ENCODE measurements around the gene SLC25A21. TPM values are rescaled to one million over a fixed set of nuclear protein-coding genes. Genes with fewer than 3 reads are reported as not detected.

Gene SLC25A21
- total and polyA plus RNA-seq, 10 of the 15 experiments (the other 5 are each of a cell fraction or from before 2014, with no cell fraction given): 0.06 to 0.72 (median 0.17) TPM; not detected in 3

DNA sequence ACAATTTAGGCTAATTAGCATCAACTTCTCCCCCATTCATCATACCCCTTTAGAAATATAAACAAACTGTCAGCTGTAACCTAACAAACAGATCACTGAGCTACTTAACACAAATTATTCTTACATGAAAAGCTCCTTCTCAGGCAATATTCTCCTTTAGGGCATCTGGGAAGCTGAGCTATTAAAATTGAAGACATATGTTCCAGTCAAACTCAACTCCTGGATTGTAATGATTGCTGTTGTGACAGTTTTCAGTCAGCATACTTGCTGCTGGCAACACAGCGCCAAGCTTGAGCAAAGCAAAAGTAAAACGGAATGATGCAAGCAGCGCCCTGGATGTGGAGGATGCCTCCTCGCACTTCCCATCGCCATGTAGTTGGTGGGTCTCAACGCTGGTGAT is 82.4 kb downstream of the SLC25A21 start:
- H3K27me3 ChIP-seq (replicated peaks in 1 of 2; ENCODE audit: control insufficient read depth in 2 of 2, insufficient read depth in 2 of 2, low read length in 1 of 2): no peaks in the 10 kb centered on the region
- H4K20me1 ChIP-seq (ENCODE audit: control insufficient read depth, insufficient read depth): no peaks in the 10 kb centered on the region
- H3K4me2 ChIP-seq (ENCODE audit: control insufficient read depth, insufficient read depth): no peak overlapping the region
- no peak overlapping the region for H3K4me3 ChIP-seq
- SMC1A ChIA-PET (ENCODE audit: uncharacterized antibody, unreplicated experiment): no interaction called here
- no peak overlapping the region for H3K27ac ChIP-seq (ENCODE audit: control insufficient read depth, insufficient read depth)
- RAD21 ChIA-PET (ENCODE audit: unreplicated experiment): no interaction called here
- no peak overlapping the region for H3K9ac ChIP-seq (ENCODE audit: control insufficient read depth, insufficient read depth, low read length)
- CTCF ChIA-PET: interaction anchor here (1.2 kb wide), 1 partner anchor 60 kb away, joined by 3 read pairs; no protein-coding TSS in a partner anchor
- POLR2A ChIA-PET: no interaction called here
- H3K9me3 ChIP-seq (replicated peaks; ENCODE audit: control insufficient read depth, insufficient read depth, low read length): no peaks in the 10 kb centered on the region
- H3K36me3 ChIP-seq (ENCODE audit: control insufficient read depth in 2 of 2, insufficient read depth in 2 of 2, low read length in 1 of 2): no peaks in the 10 kb centered on the region
- H2AFZ ChIP-seq (ENCODE audit: control insufficient read depth, low read depth, low read length): no peak overlapping the region
- in situ Hi-C loops (cut with MboI) (no loop called here), intact Hi-C loops (cut with micrococcal nuclease; ENCODE audit: unreplicated experiment) (no loop called here)
- WGBS (ENCODE audit: insufficient coverage, insufficient replicate concordance, low lambda C conversion rate, missing lambda C conversion rate): 36% methylated on average over 6 of the region's 6 CpGs
- no peaks in the 10 kb centered on the region for H3K4me1 ChIP-seq (ENCODE audit: control insufficient read depth, insufficient read depth, low read length)
- ATAC-seq: no peak
- H3K79me2 ChIP-seq (ENCODE audit: control insufficient read depth, insufficient read depth, low read length): no peaks in the 10 kb centered on the region
- BruUV-seq (replicated peaks): no TSS peak
- TF ChIP-seq CREM (IDR thresholded peaks at IDR 0.05; ENCODE audit: low read depth) (no peak), SUPT20H (IDR thresholded peaks at IDR 0.05; ENCODE audit: borderline replicate concordance, control insufficient read depth, low read depth, low read length) (no peak), BRCA1 (IDR thresholded peaks at IDR 0.05; ENCODE audit: low read depth, low read length) (no peak), MXI1 (IDR thresholded peaks at IDR 0.05; ENCODE audit: low read depth, low read length) (no peak), MEF2B (IDR thresholded peaks at IDR 0.05; ENCODE audit: partially characterized antibody, poor library complexity, severe bottlenecking) (no peak), MYC (IDR thresholded peaks at IDR 0.05; ENCODE audit: insufficient read depth, insufficient read length, insufficient replicate concordance, low read length, severe bottlenecking) (no peak), RFX5 (IDR thresholded peaks at IDR 0.05; ENCODE audit: low read depth, low read length) (no peak), POLR2A (IDR thresholded peaks at IDR 0.05; ENCODE audit: low read depth, low read length) (no peak), ZNF384 (IDR thresholded peaks at IDR 0.05; ENCODE audit: borderline replicate concordance, low read depth, low read length) (no peak), IKZF1 (conservative IDR thresholded peaks at IDR 0.05) (no peak)
- TF ChIP-seq, protein P1, sequence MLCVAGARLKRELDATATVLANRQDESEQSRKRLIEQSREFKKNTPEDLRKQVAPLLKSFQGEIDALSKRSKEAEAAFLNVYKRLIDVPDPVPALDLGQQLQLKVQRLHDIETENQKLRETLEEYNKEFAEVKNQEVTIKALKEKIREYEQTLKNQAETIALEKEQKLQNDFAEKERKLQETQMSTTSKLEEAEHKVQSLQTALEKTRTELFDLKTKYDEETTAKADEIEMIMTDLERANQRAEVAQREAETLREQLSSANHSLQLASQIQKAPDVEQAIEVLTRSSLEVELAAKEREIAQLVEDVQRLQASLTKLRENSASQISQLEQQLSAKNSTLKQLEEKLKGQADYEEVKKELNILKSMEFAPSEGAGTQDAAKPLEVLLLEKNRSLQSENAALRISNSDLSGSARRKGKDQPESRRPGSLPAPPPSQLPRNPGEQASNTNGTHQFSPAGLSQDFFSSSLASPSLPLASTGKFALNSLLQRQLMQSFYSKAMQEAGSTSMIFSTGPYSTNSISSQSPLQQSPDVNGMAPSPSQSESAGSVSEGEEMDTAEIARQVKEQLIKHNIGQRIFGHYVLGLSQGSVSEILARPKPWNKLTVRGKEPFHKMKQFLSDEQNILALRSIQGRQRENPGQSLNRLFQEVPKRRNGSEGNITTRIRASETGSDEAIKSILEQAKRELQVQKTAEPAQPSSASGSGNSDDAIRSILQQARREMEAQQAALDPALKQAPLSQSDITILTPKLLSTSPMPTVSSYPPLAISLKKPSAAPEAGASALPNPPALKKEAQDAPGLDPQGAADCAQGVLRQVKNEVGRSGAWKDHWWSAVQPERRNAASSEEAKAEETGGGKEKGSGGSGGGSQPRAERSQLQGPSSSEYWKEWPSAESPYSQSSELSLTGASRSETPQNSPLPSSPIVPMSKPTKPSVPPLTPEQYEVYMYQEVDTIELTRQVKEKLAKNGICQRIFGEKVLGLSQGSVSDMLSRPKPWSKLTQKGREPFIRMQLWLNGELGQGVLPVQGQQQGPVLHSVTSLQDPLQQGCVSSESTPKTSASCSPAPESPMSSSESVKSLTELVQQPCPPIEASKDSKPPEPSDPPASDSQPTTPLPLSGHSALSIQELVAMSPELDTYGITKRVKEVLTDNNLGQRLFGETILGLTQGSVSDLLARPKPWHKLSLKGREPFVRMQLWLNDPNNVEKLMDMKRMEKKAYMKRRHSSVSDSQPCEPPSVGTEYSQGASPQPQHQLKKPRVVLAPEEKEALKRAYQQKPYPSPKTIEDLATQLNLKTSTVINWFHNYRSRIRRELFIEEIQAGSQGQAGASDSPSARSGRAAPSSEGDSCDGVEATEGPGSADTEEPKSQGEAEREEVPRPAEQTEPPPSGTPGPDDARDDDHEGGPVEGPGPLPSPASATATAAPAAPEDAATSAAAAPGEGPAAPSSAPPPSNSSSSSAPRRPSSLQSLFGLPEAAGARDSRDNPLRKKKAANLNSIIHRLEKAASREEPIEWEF (IDR thresholded peaks at IDR 0.05; ENCODE audit: insufficient replicate concordance, low read depth, low read length): no peak
- TF ChIP-seq, protein P2, sequence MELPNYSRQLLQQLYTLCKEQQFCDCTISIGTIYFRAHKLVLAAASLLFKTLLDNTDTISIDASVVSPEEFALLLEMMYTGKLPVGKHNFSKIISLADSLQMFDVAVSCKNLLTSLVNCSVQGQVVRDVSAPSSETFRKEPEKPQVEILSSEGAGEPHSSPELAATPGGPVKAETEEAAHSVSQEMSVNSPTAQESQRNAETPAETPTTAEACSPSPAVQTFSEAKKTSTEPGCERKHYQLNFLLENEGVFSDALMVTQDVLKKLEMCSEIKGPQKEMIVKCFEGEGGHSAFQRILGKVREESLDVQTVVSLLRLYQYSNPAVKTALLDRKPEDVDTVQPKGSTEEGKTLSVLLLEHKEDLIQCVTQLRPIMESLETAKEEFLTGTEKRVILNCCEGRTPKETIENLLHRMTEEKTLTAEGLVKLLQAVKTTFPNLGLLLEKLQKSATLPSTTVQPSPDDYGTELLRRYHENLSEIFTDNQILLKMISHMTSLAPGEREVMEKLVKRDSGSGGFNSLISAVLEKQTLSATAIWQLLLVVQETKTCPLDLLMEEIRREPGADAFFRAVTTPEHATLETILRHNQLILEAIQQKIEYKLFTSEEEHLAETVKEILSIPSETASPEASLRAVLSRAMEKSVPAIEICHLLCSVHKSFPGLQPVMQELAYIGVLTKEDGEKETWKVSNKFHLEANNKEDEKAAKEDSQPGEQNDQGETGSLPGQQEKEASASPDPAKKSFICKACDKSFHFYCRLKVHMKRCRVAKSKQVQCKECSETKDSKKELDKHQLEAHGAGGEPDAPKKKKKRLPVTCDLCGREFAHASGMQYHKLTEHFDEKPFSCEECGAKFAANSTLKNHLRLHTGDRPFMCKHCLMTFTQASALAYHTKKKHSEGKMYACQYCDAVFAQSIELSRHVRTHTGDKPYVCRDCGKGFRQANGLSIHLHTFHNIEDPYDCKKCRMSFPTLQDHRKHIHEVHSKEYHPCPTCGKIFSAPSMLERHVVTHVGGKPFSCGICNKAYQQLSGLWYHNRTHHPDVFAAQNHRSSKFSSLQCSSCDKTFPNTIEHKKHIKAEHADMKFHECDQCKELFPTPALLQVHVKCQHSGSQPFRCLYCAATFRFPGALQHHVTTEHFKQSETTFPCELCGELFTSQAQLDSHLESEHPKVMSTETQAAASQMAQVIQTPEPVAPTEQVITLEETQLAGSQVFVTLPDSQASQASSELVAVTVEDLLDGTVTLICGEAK (IDR thresholded peaks at IDR 0.05; ENCODE audit: borderline replicate concordance): no peak
- TF ChIP-seq, protein P3, sequence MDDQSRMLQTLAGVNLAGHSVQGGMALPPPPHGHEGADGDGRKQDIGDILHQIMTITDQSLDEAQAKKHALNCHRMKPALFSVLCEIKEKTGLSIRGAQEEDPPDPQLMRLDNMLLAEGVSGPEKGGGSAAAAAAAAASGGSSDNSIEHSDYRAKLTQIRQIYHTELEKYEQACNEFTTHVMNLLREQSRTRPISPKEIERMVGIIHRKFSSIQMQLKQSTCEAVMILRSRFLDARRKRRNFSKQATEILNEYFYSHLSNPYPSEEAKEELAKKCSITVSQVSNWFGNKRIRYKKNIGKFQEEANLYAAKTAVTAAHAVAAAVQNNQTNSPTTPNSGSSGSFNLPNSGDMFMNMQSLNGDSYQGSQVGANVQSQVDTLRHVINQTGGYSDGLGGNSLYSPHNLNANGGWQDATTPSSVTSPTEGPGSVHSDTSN (IDR thresholded peaks at IDR 0.05; ENCODE audit: insufficient replicate concordance, low read depth, low read length): no peak
- DNase-seq (ENCODE audit: low read depth, low spot score): no peak
- no peak for FAIRE-seq

Measured in GM12878 (cell line).